GM18861 (cell line): Measurements from ENCODE around the gene KBTBD12.

Experiments
- ATAC-seq: cut with Tn5 transposase; IDR thresholded peaks from one replicate; pipeline ENCODE4 v1.9.1; 2021; ENCODE audit not compliant: unreplicated experiment

KBTBD12 gene

DNA sequence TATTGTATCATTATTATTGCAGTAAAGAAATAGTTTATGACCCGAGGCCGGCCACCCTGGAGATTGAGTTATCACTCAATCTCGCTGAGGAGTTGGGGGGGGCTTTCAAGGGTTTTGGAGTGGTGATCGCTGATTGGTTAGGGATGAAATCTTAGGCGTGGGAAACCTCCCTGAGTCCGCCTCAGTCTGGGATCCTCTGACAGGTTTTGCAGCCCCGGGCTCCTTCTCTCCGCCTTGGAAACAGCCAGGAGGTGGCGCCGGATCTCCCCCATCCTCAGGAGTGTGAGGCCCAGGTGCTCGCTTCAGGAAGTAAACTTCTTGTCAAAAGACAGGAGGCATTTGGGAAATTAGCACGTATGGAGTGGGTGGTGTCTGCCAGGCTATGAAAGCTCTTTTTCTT, 96.1 kb downstream of the KBTBD12 start:
- no peak for ATAC-seq

DNA sequence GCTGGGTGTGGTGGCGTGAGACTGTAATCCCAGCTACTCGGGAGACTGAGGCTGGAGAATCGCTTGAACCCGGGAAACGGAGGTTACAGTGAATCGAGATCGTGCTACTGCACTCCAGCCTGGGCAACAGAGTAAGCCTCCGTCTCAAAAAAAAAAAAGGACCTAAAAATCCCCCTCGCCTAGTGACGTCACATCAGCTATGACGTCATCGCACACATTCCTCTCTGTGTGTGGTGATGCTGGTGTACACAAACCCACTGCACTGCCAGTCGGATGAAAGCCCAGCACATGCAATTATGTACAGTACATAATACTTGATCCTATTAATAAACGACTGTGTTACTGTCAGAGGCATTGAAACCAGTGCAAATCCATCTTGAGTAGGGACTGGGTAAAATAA, 97.0 kb downstream of the KBTBD12 start:
- ATAC-seq: no peak

DNA sequence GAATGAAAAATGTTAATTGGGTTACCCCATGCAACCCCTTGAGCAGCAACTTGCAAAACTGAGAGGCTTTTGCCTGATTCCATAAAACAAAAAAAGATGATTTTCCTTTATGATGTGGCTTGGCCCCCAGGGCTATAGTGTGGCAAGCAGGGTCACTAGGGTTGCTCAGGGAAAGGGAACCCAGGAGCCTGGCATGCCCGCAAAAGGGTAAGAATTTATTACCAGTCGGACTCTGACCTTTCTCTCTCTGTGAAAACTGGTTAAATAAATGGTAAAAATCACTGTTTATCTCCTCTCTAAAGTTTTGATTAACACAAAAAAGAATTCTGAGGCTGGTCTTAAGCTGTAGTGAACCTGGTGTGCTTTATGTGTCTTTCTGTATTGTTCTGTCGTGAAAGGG, 99.5 kb downstream of the KBTBD12 start:
- ATAC-seq: no peak

DNA sequence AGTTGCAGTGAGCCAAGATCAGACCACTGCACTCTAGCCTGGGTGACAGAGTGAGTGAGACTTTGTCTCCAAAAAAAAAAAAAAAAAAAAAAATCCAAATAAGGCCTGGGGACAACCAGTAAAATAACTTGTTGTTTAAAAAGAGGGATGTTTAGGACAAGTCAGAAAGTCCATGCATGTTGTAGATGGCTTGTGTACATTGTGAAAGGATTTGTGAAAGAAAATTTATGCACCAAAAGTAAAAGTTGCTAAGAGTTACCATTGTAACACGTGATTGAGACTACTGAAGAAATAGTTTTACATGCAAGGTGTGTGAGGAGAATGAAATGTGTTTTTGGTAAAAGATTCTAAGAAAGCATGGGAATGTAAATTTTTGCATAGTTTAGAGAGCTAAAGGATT, 101.5 kb downstream of the KBTBD12 start:
- no peak for ATAC-seq

DNA sequence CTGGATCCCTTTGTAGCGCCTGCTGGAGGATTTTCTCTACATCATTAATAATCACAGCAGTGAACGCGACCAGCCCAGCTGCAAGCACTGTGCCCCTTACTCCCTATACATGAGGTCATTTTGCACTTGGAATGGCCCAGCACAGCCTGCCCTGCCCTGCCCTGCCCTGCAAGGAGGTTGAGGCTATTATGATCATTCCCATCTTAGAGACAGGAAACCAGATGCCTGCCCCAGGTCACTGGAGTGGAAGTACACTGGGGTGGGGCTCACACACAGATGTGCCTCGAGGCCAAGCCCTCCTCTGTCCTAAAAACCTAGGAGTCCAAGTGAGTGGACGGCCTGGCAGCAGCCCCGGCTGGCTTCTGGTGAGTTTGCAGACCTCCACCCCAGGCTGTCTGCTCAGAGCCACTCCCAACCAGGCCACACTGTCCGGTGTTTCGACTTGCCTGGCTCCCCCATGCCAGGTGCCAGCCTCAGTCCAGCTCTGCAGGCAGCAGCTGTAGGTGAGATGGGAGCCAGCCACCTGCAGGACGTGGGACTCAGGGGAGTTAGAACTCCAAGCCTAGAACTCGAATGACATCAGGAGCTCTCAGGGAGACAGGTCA, 106.8 kb downstream of the KBTBD12 start:
- no peak for ATAC-seq

DNA sequence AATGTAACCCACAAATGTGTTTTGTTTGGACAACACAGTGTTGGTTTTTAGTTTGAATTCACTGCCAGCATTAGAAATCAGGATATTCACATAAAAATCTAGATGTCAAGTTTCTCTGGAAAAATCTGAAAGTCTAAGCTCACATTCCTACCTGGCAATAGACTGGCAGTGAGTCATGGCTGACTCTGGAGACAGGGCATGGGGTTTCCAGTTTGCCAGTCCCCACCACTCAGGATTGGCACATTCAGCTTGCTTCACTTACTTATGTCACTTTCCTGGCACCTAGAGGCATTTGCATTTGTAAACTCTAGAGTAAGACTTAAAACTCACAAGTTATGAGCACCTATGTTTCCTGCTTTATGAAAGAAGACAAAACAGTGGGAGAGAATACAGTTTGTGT, 118.1 kb downstream of the KBTBD12 start:
- ATAC-seq: no peak

DNA sequence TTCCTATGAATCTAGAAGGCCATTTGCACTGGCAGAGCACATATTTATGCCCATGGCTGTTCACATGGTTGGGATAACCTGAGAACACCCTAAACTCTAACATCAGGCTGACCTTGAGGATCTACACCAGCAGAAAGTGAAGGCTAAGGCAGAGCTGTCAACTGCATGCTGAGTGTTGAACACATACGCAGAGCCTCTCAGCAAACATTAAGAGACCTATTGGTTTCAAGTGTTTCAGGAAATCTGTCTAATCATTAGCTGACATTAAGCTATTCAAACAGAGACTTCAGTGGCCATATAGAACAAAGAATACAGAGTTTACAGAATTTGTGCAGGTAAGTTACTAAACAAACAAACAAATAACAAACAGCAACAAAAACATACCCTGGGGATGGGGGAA, 121.1 kb downstream of the KBTBD12 start:
- no peak for ATAC-seq
